Iris pigment epithelial cell (primary cell): Measurements from ENCODE around the gene SLC22A8.
A peak's percentile ranks its signal among the peaks of the same experiment; 100 is the strongest.
"Not testable (repeated sequence)": the region's sequence is repeated elsewhere in the genome, so short reads cannot be mapped to it uniquely, and the experiment has no call there.

Source experiments
- DNase-seq: peaks from one replicate; pipeline ENCODE4 v3.0.0-alpha.2; 2011; ENCODE audit warnings: low read depth

Gene SLC22A8

GRCh38 chr11:63015521-63016215, at the start of gene SLC22A8:
Gene SLC22A8 (minus strand): TSS chr11:63015841. CDS start chr11:63014958, 883 bp downstream.
- DNase-seq: no peak

DNA sequence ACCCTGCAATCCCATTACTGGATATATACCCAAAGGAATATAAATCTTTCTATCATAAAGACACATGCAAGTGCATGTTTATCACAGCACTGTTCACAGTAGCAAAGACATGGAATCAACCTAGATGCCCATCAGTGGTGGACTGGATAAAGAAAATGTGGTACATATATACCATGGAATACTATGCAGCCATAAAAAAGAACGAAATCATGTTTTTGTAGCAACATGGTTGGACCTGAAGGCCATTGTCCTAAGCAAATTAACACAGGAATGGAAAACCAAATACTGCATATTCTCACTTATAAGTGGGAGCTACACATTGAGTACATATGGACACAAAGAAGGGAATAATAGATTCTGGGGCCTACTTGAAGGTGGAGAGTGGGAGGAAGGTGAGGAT, 30.6 kb upstream of the SLC22A8 start:
- not testable (repeated sequence) for DNase-seq

GRCh38 chr11:63042596-63042995, 27.0 kb upstream of the SLC22A8 start:
- DNase-seq: peak; percentile 10

DNA sequence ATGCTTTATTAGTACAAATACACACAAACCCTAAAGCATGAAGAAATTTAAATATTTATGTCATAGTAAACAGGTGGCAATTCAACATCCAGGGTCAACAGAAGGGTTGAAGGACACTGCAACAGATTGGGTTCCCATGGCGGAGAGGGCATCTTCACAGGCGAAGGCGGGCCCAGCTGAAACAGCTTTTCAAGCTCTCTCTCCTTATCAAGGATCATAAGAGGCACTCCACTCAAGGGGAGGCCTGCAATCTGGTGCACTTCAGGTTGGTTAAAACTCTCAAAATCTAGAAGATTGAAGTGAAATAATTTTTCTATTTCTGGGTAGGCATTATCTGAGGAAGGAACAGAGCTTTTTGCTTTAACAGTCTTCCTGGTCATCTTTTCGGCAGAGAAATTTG, 16.8 kb upstream of the SLC22A8 start:
- DNase-seq: no peak

DNA sequence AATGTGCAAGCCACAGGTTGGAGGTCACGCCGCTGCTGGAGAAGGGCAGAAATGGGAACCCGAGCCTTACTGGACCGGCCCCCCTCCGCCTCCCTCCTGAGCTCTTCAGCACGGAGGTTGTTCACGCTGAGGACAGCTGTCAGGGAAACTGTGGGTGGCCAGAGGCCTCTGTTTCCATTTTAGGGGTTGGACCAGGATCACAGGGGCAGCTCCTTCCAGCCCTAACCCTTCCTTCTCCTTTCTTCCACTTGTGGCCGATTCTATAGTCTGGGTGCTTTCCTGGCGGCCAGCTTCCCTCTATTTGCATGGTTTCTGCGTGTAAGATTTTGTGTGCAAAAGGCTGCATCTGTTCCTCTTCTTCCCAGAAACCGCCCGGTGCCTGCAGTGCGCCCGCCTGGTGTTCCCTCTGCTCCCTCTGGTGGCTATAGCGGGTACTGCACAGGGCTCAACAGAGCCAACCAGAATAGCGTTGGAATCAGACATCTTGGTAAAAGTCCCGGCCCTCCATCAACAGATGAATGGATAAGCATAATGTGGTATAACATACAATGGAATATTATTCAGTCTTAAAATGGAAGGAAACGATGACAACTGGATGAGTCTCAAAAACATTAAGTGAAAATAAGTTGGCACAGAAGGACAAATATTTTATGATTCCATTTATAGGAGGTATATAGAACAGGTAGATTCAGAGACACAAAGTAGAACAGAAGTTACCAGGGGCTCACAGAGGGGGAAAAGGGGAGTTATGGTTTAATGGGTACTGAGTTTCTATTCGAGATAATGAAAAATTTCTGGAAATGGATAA, 8.4 kb upstream of the SLC22A8 start:
- peak; percentile 62 for DNase-seq

GRCh38 chr11:63023222-63023814, 7.7 kb upstream of the SLC22A8 start:
- DNase-seq: no peak

- no peak for DNase-seq
Observed at GRCh38 chr11:63022441-63022840, 6.8 kb upstream of the SLC22A8 start.

DNA sequence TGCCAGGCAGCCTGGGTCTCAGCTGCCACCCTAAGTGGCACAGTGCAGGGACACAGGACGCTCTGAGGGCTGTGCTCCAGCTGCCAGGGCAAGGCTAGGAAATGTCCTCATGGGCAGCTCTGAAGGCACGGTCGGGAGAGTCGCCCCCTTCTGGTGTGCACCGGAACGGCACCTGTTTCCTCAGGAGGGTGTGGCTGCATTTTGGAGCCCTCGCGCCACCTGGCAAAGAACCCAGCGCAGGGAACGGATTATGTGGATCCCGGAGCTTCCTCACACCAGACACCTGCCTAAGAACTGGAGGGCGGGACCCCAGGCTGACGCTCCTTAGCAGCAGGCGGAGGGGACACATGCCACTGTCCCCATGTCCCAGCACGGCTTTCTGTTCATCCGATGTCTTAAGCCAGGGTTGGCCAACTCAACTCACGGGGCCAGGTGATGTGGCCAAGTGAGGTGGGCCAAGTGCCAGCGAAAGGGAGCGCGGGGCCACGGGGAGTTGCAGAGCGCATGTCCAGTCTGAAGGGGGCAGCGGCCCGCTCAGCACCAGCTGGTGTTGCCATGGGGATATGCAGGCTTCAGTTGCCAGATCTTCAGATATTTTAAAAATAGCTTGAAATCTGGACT, 5.1 kb upstream of the SLC22A8 start:
- no peak for DNase-seq

- DNase-seq: no peak
Observed at GRCh38 chr11:63019506-63019905, 3.9 kb upstream of the SLC22A8 start.

- DNase-seq: no peak
Observed at GRCh38 chr11:63017306-63017974, 1.8 kb upstream of the SLC22A8 start.

DNA sequence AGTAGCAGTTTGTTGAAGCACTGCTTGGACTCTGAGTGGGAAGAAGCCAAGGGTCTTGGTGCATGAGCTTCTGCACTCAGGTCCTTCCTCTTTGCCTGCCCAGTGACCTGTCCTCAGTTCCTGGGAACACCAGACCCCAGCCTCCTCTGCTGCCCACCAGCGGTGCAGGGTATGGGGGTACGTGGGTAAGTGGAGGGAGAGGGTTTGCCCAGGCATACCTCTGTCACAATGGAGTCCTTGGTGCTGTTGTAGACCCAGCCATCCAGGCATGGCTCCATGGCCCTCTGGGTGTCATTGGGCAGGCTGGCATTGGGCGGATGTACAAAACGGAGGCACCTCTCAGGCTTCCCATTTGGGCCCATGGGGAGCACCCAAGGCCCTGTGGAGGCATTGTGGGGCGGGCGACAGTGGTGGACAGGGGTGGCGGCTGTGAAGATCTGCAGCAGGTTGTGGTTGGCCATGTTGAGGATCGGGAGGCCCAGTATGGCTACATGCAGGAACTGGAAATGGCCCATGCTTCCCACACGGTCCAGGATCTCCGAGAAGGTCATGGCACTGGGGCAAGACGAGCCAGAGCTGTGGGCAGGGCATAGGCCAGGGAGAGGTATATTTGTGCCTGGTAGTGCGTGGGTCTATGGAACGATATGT, 1.1 kb downstream of the SLC22A8 start:
- no peak for DNase-seq

DNA sequence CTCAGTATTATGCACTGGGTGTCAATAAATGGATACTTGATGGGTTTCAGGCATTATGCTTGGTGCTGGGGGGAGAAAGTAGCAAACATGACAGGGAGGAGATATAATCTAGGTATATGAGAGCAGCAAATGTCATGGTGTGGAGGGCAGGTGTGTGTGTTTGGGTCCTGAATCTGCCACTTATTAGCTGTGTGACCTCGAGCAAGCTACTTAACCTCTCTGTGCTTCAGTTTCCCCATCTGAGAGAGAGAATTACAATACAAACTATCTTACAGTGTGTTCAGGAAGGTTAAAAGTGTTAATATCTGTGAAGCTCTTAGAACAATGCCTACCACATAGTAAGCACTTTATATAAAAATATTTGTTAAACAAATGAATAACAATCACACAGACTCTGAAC, 2.8 kb downstream of the SLC22A8 start:
- DNase-seq: no peak

DNA sequence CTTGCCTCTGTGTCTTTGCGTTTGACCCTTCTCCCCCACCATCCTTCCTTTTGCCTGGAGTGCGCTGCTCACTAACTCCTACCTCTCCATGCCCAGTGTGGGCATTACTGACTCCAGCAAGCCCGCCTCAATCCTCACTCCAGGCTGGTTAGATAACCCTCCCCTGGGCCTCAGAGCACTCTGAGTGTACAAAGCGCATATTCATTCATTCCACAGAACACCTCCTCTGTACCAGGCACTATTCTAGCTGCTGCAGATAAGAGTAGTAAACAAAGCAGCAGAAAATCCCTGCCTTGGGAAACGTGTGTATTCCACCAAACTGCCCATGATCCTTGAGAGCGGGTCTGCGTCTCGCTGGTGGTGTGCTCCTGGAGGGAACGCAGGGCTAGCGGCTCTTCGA, 3.2 kb downstream of the SLC22A8 start:
- DNase-seq: no peak

GRCh38 chr11:63010934-63011439, 4.7 kb downstream of the SLC22A8 start:
- no peak for DNase-seq

DNA sequence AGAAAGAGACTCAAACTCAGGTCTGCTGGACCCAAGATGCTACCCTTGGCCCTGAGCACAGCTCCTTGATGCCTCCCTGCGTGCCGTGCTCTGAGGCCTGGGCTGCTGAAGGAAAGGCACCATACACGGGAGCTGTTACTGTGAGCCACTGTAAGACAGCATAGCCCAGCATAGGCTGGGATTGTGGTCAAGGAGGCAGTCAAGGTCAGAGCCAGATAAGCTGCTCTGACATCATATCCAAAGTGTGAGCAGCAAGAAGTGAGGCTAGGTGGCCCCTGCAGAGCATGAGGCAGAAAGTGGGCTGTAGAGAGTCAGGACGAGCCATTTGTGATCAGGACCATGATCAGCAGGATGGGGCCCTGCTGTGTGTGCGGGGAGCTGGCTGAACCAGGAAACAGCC, 7.7 kb downstream of the SLC22A8 start:
- DNase-seq: no peak

- DNase-seq: no peak
Observed at GRCh38 chr11:63001456-63001855, 14.2 kb downstream of the SLC22A8 start.

- no peak for DNase-seq
Observed at GRCh38 chr11:62999649-63000048, 16.0 kb downstream of the SLC22A8 start.

DNA sequence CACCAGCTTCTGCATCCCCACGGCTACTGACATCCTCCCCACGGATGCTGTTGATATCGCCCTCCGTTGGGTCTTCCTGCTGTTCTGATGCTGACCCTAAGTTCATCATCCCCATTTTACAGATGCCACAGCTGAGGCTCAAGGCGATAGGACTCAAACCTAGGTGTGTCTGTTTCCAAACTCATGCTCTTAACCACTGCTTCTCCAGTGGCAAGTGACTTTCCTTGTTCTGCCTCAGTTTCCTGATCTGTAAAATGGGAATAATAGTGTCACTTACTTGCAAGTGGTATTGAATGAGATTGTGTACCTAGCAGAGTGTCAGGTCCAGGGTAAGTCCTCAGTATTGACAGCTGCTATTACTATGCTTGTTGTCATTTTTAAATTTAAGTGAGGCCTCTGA, 16.5 kb downstream of the SLC22A8 start:
- DNase-seq: no peak

DNA sequence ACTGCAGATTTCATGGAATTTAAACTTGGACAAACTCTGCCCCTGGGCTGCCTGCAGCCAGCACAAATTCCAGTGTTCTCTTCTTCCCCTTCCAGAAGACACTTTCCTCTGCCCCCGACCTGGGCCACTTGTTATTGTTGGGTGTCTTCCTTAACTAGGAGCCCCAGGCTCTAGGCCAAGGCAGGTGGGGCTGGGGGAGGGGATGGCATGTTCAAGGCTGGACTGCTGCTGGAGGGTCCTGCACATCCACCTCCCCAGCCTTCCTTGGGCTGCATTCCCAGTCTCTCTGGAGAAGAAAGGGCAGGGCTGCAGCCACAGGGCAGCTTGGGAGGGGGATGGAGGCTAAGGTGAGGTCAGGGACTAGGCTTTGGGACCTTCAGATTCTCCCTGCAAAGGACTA, 19.4 kb downstream of the SLC22A8 start:
- DNase-seq: no peak

DNA sequence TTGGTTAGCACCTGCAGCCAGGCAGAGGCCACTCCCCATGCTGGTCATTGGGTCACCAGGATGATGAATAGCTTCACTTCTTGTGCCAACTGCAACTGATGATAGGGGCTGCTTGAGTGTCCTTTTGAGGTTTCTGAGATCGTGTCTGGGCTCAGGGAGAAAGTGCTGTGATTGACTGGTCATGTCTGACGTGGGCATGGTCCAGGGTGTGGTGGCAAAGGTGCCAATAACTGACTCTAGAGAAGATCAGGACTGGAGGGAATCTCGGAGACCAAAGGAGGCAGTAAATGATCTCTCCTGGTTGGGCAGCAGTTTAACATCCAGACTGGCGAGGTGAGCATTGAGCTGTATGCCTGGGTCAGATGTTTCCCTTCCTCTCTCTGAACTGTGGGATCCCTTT, 20.9 kb downstream of the SLC22A8 start:
- DNase-seq: no peak

- no peak for DNase-seq
Observed at GRCh38 chr11:62988276-62988675, 27.4 kb downstream of the SLC22A8 start.
